Panc1 (cell line): ENCODE results near the gene OR4F17.
"Not testable (repeated sequence)": the region's sequence is repeated elsewhere in the genome, so short reads cannot be mapped to it uniquely, and the experiment has no call there.

Experiments
- CTCF ChIP-seq: fragments of 450-650 bp; IDR thresholded peaks from 2 replicates; pipeline ENCODE4 v1.5.1; 2017; ENCODE audit warnings: mild to moderate bottlenecking
- POLR2AphosphoS5 ChIP-seq: IDR thresholded peaks from 2 replicates; pipeline ENCODE4 v1.6.1; 2012; ENCODE audit warnings: mild to moderate bottlenecking, low read depth, low read length, moderate library complexity
- SIN3A ChIP-seq: IDR thresholded peaks from 2 replicates; pipeline ENCODE4 v1.6.1; 2012; ENCODE audit warnings: low read depth, mild to moderate bottlenecking, low read length, moderate library complexity, borderline replicate concordance; ENCODE audit not compliant: insufficient read depth
- TCF7L2 ChIP-seq: IDR thresholded peaks from 2 replicates; pipeline ENCODE4 v1.6.1; 2011; ENCODE audit warnings: mild to moderate bottlenecking, low read depth, low read length, inconsistent platforms
- TF ChIP-seq, protein P1 (sequence below), 2 experiments: IDR thresholded peaks; 2 replicates each; pipeline ENCODE4 v1.6.1; 2011 to 2012; ENCODE audit warnings: low read depth in 2 of 2, control low read depth in 1 of 2, low read length in 1 of 2, mild to moderate bottlenecking in 1 of 2, moderate library complexity in 1 of 2; ENCODE audit not compliant: insufficient read depth in 1 of 2

DNA sequence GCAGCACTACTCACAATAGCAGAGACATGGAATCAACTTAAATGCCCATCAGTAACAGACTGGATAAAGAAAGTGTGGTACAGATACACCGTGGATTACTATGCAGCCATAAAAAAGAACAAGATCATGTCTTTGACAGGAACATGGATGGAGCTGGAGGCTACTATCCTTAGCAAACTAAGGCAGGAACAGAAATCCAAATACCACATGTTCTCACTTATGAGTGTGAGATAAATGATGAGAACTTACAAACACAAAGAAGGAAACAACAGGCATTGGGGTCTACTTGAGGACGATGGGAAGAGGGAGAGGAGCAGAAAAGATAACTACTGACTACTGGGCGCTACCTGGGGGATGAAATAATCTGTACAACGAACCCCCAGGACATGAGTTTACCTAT, 16.2 kb upstream of the OR4F17 start:
- TF ChIP-seq CTCF, TCF7L2, POLR2AphosphoS5, SIN3A: not testable (repeated sequence)
- TF ChIP-seq, protein P1, sequence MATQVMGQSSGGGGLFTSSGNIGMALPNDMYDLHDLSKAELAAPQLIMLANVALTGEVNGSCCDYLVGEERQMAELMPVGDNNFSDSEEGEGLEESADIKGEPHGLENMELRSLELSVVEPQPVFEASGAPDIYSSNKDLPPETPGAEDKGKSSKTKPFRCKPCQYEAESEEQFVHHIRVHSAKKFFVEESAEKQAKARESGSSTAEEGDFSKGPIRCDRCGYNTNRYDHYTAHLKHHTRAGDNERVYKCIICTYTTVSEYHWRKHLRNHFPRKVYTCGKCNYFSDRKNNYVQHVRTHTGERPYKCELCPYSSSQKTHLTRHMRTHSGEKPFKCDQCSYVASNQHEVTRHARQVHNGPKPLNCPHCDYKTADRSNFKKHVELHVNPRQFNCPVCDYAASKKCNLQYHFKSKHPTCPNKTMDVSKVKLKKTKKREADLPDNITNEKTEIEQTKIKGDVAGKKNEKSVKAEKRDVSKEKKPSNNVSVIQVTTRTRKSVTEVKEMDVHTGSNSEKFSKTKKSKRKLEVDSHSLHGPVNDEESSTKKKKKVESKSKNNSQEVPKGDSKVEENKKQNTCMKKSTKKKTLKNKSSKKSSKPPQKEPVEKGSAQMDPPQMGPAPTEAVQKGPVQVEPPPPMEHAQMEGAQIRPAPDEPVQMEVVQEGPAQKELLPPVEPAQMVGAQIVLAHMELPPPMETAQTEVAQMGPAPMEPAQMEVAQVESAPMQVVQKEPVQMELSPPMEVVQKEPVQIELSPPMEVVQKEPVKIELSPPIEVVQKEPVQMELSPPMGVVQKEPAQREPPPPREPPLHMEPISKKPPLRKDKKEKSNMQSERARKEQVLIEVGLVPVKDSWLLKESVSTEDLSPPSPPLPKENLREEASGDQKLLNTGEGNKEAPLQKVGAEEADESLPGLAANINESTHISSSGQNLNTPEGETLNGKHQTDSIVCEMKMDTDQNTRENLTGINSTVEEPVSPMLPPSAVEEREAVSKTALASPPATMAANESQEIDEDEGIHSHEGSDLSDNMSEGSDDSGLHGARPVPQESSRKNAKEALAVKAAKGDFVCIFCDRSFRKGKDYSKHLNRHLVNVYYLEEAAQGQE (IDR thresholded peaks at IDR 0.05; ENCODE audit: insufficient read depth in 1 of 2, low read depth in 2 of 2, low read length in 1 of 2) = not testable (repeated sequence)
